AG09309 (cell line): ENCODE data around the gene MEA1.
A peak's percentile ranks its signal among the peaks of the same experiment; 100 is the strongest.

Experiments
- DNase-seq: peaks from one replicate; pipeline ENCODE4 v3.0.0-alpha.2; 2010; ENCODE audit warnings: low read depth
- H3K4me3 ChIP-seq: 2 replicates; pipeline ENCODE4 v1.5.1; 2011; ENCODE audit warnings: mild to moderate bottlenecking, low read depth, low read length, moderate library complexity; ENCODE audit not compliant: control insufficient read depth
- TF ChIP-seq, protein P1 (sequence below): IDR thresholded peaks from 2 replicates; pipeline ENCODE4 v1.5.1; 2011; ENCODE audit warnings: mild to moderate bottlenecking, low read depth, low read length, inconsistent platforms; ENCODE audit not compliant: insufficient read depth, control insufficient read depth; ENCODE audit errors: missing control alignments

Gene MEA1

DNA sequence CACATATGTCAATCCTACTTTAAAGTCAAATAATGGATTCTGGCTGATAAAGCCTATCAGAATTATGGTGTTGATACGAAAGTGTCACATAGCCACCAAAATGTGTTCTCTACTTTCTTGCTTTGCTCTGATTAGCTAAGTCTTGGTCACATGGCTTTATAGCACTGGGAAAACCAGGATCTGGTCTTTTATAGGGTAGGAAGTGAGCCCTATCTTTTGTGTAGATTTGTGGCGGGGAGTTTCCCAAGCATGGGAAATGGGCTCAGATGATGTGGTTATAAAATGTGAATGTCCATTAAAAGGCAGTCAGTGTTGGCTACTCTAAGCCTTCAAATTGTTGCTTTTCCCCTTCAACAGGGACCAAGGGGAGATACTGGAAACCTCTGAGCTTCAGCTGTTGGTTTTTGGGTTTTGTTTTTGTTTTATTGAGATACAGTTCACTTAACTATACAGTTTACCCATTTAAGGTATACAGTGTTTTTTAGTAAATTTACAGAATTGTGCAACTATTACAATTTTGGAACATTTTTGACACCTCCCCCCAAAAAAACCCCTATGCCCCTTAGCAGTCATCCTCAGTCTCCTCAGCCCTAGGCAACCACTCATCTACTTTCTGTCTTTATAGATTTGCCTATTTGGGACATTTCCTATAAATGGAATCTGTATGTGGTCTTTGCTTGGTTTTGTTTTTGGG lies 19.9 kb upstream of the MEA1 start:
- no peak for DNase-seq
- TF ChIP-seq, protein P1, sequence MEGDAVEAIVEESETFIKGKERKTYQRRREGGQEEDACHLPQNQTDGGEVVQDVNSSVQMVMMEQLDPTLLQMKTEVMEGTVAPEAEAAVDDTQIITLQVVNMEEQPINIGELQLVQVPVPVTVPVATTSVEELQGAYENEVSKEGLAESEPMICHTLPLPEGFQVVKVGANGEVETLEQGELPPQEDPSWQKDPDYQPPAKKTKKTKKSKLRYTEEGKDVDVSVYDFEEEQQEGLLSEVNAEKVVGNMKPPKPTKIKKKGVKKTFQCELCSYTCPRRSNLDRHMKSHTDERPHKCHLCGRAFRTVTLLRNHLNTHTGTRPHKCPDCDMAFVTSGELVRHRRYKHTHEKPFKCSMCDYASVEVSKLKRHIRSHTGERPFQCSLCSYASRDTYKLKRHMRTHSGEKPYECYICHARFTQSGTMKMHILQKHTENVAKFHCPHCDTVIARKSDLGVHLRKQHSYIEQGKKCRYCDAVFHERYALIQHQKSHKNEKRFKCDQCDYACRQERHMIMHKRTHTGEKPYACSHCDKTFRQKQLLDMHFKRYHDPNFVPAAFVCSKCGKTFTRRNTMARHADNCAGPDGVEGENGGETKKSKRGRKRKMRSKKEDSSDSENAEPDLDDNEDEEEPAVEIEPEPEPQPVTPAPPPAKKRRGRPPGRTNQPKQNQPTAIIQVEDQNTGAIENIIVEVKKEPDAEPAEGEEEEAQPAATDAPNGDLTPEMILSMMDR = no peak
- H3K4me3 ChIP-seq = no peak overlapping the region

DNA sequence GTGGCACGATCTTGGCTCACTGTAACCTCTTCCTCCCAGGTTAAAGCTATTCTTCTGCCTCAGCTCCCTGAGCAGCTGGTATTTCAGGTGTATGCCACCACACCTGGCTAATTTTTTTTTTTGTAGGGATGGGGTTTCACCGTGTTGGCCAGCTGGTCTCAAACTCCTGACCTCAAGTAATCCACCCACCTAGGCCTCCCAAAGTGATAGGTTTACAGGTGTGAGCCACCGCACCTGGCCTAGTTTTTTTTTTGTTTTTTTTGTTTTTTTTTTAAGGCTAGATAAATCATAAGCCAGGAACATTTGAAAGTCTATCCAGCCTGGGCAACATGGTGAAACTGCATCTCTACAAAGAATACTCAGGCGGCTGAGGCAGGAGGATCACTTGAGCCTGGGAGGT lies 18.6 kb upstream of the MEA1 start:
- no peak overlapping the region for H3K4me3 ChIP-seq
- TF ChIP-seq, protein P1 = no peak
- DNase-seq = no peak

DNA sequence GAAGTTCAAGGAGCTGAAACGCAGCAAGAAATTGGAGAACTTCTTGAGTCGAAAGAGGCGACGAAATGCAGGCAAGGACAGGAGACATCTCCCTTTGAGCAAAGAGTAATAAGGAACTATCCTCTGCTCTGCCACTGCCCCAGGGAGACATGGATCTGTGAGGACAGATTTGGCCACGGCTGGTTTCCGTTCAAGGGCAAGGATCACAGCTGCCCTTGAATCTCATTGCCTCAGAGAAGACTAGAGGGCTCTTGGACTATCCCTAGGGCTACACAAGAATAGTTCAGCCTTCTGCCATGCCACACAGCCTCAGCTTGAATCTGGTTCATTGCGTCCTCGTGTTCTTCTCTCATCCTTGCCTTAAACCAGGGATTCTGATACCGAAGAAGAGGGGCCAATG lies 15.4 kb upstream of the MEA1 start:
- H3K4me3 ChIP-seq = no peak overlapping the region
- no peak for DNase-seq
- TF ChIP-seq, protein P1 = no peak

- DNase-seq = no peak
- H3K4me3 ChIP-seq = no peak overlapping the region
- TF ChIP-seq, protein P1 = no peak
Measured at GRCh38 chr6:43026365-43026764, 12.6 kb upstream of the MEA1 start.

DNA sequence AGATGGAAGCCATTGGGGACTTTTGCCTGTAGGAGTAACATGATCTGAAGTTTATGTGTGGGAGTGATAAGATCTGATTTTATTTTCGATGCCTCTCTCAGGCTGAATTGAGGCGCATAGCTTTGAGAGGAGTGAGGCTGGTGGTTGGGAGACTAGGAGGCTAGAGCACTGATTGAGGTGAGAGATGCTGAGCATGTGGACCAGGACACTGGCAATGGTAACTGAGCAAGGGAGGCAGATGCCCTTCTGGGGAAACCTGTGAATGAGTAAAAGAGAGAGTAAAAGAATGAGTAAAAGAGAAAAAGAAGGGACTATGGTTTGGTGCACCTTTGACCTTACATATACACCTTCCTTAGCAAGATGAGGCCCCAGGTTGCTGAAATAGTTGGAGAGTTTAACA lies 10.7 kb upstream of the MEA1 start:
- TF ChIP-seq, protein P1 = no peak
- DNase-seq = no peak
- H3K4me3 ChIP-seq = no peak overlapping the region

- TF ChIP-seq, protein P1 = no peak
- H3K4me3 ChIP-seq = peak within 1 kb of the TSS; percentile 83
- no peak for DNase-seq
Measured at GRCh38 chr6:43021270-43022047, 7.7 kb upstream of the MEA1 start, which contains the start of gene RRP36. TSS of gene RRP36 (plus strand) at chr6:43021623. CDS start at chr6:43021655, 32 bp downstream.
